Breast epithelium (tissue), 3 donors: ENCODE measurements around the gene RPUSD3.

ENCODE experiments used
- POLR2A ChIP-seq: fragments of 450-650 bp; IDR thresholded peaks from one replicate; pipeline ENCODE4 v1.6.1; 2016; ENCODE audit warnings: antibody characterized with exemption, mild to moderate bottlenecking, moderate library complexity
- TF ChIP-seq, protein P1 (sequence below), 3 donors: fragments of 450-650 bp; IDR thresholded peaks; one replicate each; pipeline ENCODE4 v1.5.1; 2016 to 2017; ENCODE audit warnings: antibody characterized with exemption in 3 of 3, mild to moderate bottlenecking in 3 of 3, moderate library complexity in 3 of 3

DNA sequence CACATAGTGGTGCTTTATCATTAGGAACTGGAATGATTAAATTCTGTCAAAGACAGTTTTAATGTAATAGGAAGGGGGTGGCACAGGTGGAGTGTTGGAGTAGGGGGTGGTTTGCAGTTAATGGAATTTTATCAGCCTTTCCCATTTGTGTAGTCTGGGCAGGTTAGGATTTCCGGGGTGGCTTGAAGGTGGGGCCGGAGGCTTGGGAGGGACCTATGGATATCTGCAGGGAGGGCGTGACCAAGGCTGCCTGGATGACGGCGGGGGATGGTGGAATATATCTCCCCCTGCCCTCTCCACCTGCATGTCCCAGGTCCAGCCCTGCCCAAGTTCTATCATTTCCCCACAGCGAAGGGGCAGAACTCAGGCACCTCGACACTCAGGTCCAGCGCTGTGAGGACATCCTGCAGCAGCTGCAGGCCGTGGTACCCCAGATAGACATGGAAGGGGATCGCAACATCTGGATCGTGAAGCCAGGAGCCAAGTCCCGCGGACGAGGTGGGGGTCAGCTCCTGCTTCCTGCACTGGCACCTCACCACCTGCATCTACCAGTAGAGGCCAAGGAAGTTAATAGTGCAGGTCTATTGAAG is 18.3 kb downstream of the RPUSD3 start:
- TF ChIP-seq, protein P1, sequence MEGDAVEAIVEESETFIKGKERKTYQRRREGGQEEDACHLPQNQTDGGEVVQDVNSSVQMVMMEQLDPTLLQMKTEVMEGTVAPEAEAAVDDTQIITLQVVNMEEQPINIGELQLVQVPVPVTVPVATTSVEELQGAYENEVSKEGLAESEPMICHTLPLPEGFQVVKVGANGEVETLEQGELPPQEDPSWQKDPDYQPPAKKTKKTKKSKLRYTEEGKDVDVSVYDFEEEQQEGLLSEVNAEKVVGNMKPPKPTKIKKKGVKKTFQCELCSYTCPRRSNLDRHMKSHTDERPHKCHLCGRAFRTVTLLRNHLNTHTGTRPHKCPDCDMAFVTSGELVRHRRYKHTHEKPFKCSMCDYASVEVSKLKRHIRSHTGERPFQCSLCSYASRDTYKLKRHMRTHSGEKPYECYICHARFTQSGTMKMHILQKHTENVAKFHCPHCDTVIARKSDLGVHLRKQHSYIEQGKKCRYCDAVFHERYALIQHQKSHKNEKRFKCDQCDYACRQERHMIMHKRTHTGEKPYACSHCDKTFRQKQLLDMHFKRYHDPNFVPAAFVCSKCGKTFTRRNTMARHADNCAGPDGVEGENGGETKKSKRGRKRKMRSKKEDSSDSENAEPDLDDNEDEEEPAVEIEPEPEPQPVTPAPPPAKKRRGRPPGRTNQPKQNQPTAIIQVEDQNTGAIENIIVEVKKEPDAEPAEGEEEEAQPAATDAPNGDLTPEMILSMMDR (IDR thresholded peaks at IDR 0.05) = no peak
- TF ChIP-seq POLR2A = no peak
